ENCODE measurements around the gene GABPB1. TPM values are rescaled to one million over a fixed set of nuclear protein-coding genes. Genes with fewer than 3 reads are reported as not detected.
A peak's percentile ranks its signal among the peaks of the same experiment; 100 is the strongest.

Gene GABPB1
- total and polyA plus RNA-seq, 2 of the 13 experiments (the other 11 are each of a cell fraction or from before 2014, with no cell fraction given) = 17.5 to 39.5 TPM

DNA sequence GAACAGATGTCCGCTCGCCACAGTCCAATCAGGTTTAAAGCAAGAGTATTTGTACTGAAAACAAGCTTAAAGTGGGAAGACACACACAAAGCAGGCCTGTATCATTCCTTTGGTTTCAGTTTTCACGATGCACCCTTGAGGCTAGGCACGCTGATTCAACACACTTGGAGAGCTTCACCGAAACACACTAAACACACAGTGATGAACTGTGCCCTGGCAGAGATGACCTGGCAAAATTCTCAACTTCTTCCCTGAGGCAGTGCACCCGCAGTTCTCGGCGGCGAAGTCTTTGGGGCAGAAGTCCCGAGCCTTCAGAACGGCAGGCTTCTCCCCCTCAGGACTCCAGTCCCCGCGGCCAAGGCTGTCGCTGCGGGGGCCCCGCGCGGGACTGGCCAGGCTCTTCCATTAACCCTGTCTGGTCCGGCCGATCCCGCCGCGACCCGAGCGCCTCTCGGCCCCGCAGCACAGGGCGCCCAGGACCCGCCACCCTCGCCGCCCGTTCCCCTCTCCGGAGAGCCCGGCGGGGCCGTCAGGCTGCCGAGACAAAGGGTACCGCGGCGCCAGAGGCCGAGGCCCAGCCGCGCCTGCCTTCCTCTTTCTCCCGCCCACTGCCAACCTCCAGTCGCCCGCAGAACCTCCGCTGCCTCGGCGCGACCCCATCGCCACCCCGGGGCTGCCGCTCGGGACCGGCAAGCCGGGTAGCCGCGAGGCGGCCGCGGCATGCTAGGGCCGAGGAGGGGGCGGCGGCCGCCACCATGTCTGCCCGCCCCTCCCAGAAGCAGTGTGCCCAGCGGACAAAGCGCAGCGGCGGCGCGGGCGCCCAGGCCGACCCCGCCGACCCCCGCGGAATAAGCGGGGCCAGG is 792 bp downstream of the GABPB1 start (continued):
- TF ChIP-seq, protein P1, sequence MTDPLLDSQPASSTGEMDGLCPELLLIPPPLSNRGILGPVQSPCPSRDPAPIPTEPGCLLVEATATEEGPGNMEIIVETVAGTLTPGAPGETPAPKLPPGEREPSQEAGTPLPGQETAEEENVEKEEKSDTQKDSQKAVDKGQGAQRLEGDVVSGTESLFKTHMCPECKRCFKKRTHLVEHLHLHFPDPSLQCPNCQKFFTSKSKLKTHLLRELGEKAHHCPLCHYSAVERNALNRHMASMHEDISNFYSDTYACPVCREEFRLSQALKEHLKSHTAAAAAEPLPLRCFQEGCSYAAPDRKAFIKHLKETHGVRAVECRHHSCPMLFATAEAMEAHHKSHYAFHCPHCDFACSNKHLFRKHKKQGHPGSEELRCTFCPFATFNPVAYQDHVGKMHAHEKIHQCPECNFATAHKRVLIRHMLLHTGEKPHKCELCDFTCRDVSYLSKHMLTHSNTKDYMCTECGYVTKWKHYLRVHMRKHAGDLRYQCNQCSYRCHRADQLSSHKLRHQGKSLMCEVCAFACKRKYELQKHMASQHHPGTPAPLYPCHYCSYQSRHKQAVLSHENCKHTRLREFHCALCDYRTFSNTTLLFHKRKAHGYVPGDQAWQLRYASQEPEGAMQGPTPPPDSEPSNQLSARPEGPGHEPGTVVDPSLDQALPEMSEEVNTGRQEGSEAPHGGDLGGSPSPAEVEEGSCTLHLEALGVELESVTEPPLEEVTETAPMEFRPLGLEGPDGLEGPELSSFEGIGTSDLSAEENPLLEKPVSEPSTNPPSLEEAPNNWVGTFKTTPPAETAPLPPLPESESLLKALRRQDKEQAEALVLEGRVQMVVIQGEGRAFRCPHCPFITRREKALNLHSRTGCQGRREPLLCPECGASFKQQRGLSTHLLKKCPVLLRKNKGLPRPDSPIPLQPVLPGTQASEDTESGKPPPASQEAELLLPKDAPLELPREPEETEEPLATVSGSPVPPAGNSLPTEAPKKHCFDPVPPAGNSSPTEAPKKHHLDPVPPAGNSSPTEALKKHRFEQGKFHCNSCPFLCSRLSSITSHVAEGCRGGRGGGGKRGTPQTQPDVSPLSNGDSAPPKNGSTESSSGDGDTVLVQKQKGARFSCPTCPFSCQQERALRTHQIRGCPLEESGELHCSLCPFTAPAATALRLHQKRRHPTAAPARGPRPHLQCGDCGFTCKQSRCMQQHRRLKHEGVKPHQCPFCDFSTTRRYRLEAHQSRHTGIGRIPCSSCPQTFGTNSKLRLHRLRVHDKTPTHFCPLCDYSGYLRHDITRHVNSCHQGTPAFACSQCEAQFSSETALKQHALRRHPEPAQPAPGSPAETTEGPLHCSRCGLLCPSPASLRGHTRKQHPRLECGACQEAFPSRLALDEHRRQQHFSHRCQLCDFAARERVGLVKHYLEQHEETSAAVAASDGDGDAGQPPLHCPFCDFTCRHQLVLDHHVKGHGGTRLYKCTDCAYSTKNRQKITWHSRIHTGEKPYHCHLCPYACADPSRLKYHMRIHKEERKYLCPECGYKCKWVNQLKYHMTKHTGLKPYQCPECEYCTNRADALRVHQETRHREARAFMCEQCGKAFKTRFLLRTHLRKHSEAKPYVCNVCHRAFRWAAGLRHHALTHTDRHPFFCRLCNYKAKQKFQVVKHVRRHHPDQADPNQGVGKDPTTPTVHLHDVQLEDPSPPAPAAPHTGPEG (CRISPR knock-in tag; IDR thresholded peaks at IDR 0.05) = no peak
- TF ChIP-seq NR3C1 (CRISPR knock-in tag; IDR thresholded peaks at IDR 0.05) (no peak), NFYB (CRISPR knock-in tag; IDR thresholded peaks at IDR 0.05) (peak; percentile 43; the same call in 1 of the 2 replicates), ZNF614 (CRISPR knock-in tag; IDR thresholded peaks at IDR 0.05; ENCODE audit: borderline replicate concordance) (no peak), ZNF101 (CRISPR knock-in tag; IDR thresholded peaks at IDR 0.05; ENCODE audit: borderline replicate concordance, low read depth) (no peak), ZNF136 (CRISPR knock-in tag; IDR thresholded peaks at IDR 0.05; ENCODE audit: low read depth) (no peak), ZNF501 (CRISPR knock-in tag; IDR thresholded peaks at IDR 0.05) (no peak), ZSCAN30 (CRISPR knock-in tag; IDR thresholded peaks at IDR 0.05) (no peak), ZNF616 (CRISPR knock-in tag; IDR thresholded peaks at IDR 0.05; ENCODE audit: low read depth) (no peak), SRY (CRISPR knock-in tag; IDR thresholded peaks at IDR 0.05) (no peak; the same call in 1 of the 2 replicates), SPEN (CRISPR knock-in tag; IDR thresholded peaks at IDR 0.05; ENCODE audit: low read depth) (no peak), IRX3 (CRISPR knock-in tag; IDR thresholded peaks at IDR 0.05; ENCODE audit: borderline replicate concordance, low read depth) (0 out of 2 replicates have a peak, but pooled peaks have one; percentile 6), ZBTB20 (CRISPR knock-in tag; IDR thresholded peaks at IDR 0.05; ENCODE audit: borderline replicate concordance, low read depth) (no peak), SP4 (CRISPR knock-in tag; IDR thresholded peaks at IDR 0.05) (no peak; the same call in 1 of the 2 replicates)
- TF ChIP-seq, protein P2, sequence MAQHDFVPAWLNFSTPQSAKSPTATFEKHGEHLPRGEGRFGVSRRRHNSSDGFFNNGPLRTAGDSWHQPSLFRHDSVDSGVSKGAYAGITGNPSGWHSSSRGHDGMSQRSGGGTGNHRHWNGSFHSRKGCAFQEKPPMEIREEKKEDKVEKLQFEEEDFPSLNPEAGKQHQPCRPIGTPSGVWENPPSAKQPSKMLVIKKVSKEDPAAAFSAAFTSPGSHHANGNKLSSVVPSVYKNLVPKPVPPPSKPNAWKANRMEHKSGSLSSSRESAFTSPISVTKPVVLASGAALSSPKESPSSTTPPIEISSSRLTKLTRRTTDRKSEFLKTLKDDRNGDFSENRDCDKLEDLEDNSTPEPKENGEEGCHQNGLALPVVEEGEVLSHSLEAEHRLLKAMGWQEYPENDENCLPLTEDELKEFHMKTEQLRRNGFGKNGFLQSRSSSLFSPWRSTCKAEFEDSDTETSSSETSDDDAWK (CRISPR knock-in tag; IDR thresholded peaks at IDR 0.05) = no peak
- TF ChIP-seq, protein P3, sequence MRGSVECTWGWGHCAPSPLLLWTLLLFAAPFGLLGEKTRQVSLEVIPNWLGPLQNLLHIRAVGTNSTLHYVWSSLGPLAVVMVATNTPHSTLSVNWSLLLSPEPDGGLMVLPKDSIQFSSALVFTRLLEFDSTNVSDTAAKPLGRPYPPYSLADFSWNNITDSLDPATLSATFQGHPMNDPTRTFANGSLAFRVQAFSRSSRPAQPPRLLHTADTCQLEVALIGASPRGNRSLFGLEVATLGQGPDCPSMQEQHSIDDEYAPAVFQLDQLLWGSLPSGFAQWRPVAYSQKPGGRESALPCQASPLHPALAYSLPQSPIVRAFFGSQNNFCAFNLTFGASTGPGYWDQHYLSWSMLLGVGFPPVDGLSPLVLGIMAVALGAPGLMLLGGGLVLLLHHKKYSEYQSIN (CRISPR knock-in tag; IDR thresholded peaks at IDR 0.05; ENCODE audit: borderline replicate concordance) = 0 out of 2 replicates have a peak, but pooled peaks have one; percentile 61
- TF ChIP-seq, protein P4, sequence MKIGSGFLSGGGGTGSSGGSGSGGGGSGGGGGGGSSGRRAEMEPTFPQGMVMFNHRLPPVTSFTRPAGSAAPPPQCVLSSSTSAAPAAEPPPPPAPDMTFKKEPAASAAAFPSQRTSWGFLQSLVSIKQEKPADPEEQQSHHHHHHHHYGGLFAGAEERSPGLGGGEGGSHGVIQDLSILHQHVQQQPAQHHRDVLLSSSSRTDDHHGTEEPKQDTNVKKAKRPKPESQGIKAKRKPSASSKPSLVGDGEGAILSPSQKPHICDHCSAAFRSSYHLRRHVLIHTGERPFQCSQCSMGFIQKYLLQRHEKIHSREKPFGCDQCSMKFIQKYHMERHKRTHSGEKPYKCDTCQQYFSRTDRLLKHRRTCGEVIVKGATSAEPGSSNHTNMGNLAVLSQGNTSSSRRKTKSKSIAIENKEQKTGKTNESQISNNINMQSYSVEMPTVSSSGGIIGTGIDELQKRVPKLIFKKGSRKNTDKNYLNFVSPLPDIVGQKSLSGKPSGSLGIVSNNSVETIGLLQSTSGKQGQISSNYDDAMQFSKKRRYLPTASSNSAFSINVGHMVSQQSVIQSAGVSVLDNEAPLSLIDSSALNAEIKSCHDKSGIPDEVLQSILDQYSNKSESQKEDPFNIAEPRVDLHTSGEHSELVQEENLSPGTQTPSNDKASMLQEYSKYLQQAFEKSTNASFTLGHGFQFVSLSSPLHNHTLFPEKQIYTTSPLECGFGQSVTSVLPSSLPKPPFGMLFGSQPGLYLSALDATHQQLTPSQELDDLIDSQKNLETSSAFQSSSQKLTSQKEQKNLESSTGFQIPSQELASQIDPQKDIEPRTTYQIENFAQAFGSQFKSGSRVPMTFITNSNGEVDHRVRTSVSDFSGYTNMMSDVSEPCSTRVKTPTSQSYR (CRISPR knock-in tag; IDR thresholded peaks at IDR 0.05; ENCODE audit: borderline replicate concordance) = no peak

Measured in HepG2 (cell line).